Endodermal cell (in vitro differentiated cells): Measurements from ENCODE around the gene SBK2. TPM values are rescaled to one million over a fixed set of nuclear protein-coding genes. Genes with fewer than 3 reads are reported as not detected.
"Not testable (repeated sequence)": the region's sequence is repeated elsewhere in the genome, so short reads cannot be mapped to it uniquely, and the experiment has no call there.

Source experiments
- DNase-seq: peaks from one replicate; pipeline ENCODE4 v3.0.0-alpha.2; 2017
- H3K27ac ChIP-seq: 2 replicates; pipeline ENCODE4 v1.5.1; 2013; ENCODE audit warnings: mild to moderate bottlenecking, low read depth, low read length, moderate library complexity
- H3K27me3 ChIP-seq: 2 replicates; pipeline ENCODE4 v1.6.1; 2013; ENCODE audit warnings: mild to moderate bottlenecking, low read length, moderate library complexity; ENCODE audit not compliant: insufficient read depth, control insufficient read depth, poor library complexity, severe bottlenecking
- H3K36me3 ChIP-seq: 2 replicates; pipeline ENCODE4 v1.7.0; 2013; ENCODE audit warnings: mild to moderate bottlenecking, low read length, moderate library complexity; ENCODE audit not compliant: control insufficient read depth, insufficient read depth
- H3K4me1 ChIP-seq: one replicate; pipeline ENCODE4 v1.7.0; 2013; ENCODE audit warnings: low read length; ENCODE audit not compliant: control insufficient read depth, insufficient read depth
- H3K4me3 ChIP-seq: 2 replicates; pipeline ENCODE4 v1.5.1; 2013; ENCODE audit warnings: mild to moderate bottlenecking, low read length, moderate library complexity
- H3K9ac ChIP-seq: 2 replicates; pipeline ENCODE4 v1.6.1; 2013; ENCODE audit warnings: mild to moderate bottlenecking, low read length, moderate library complexity; ENCODE audit not compliant: poor library complexity, severe bottlenecking; ENCODE audit errors: extremely low read depth
- H3K9me3 ChIP-seq: 2 replicates; pipeline ENCODE4 v1.6.1; 2013; ENCODE audit warnings: mild to moderate bottlenecking, low read length, moderate library complexity; ENCODE audit not compliant: control insufficient read depth
- H3K27ac Mint-ChIP-seq: 2 replicates; pipeline ENCODE4 v1.8.0; 2020; ENCODE audit warnings: mixed read lengths
- H3K27me3 Mint-ChIP-seq: 2 replicates; pipeline ENCODE4 v1.8.0; 2021; ENCODE audit warnings: mild to moderate bottlenecking, mixed read lengths; ENCODE audit not compliant: insufficient read depth
- H3K36me3 Mint-ChIP-seq: 2 replicates; pipeline ENCODE4 v1.8.0; 2020; ENCODE audit warnings: low read depth, mixed read lengths
- H3K4me1 Mint-ChIP-seq: 2 replicates; pipeline ENCODE4 v1.8.0; 2020; ENCODE audit warnings: mixed read lengths
- H3K4me3 Mint-ChIP-seq: 2 replicates; pipeline ENCODE4 v1.8.0; 2020; ENCODE audit warnings: mild to moderate bottlenecking, moderate library complexity, mixed read lengths
- H3K9me3 Mint-ChIP-seq: 2 replicates; pipeline ENCODE4 v1.8.0; 2020; ENCODE audit warnings: mild to moderate bottlenecking, mixed read lengths
- CTCF ChIP-seq: fragments of 200-600 bp; sonication (generic); conservative IDR thresholded peaks from 2 replicates; pipeline ENCODE4 v1.5.0; 2021; ENCODE audit warnings: antibody characterized with exemption, mild to moderate bottlenecking
- WGBS, 2 experiments: methylation state at CpG; one replicate each; pipeline versions ENCODE4 v1.1.5 to v1.1.7; 2013; ENCODE audit warnings: missing lambda C conversion rate in 2 of 2, mixed read lengths in 1 of 2; ENCODE audit not compliant: insufficient coverage in 1 of 2, insufficient read length in 1 of 2; 5-methylcytosine and 5-hydroxymethylcytosine counted together
- total RNA-seq, 2 donors: library from RNA; stranded (reverse); fragmentation: NEBNext Ultra II Directional in 1 of 2; extraction: Animal tissue kit (Norgen Biotek cat#: 25700) in 1 of 2; gene quantifications; 2 replicates in 1 of 2; 3 replicates in 1 of 2; pipeline ENCODE4 v1.2.1, GENCODE V29; 2021

The SBK2 gene
- total RNA-seq, 2 donors from 2014 or later: 3.3 to 6.6 TPM

- no peak for DNase-seq
- no peaks in the 10 kb centered on the region for H3K4me1 Mint-ChIP-seq
- no peak overlapping the region for H3K27ac Mint-ChIP-seq
- Histone ChIP-seq H3K4me3 (no peak overlapping the region), H3K27ac (no peak overlapping the region), H3K4me1 (no peaks in the 10 kb centered on the region), H3K36me3 (no peaks in the 10 kb centered on the region), H3K9ac (no peak overlapping the region), H3K27me3 (peaks cover 11% of the 10 kb centered on the region), H3K9me3 (no peaks in the 10 kb centered on the region)
- peaks cover 50% of the 10 kb centered on the region for H3K27me3 Mint-ChIP-seq
- H3K36me3 Mint-ChIP-seq: no peaks in the 10 kb centered on the region
- 78 to 85% methylated on average over 1 to 2 of the region's 2 CpGs for WGBS, 2 experiments
- no peak overlapping the region for H3K4me3 Mint-ChIP-seq
- no peak for TF ChIP-seq CTCF
- peaks cover 7% of the 10 kb centered on the region for H3K9me3 Mint-ChIP-seq
Observed at GRCh38 chr19:55498246-55498840, 38.6 kb downstream of the SBK2 start.

GRCh38 chr19:55497763-55498162 lies 39.2 kb downstream of the SBK2 start:
- no peak for DNase-seq
- H3K4me1 ChIP-seq: no peaks in the 10 kb centered on the region
- no peaks in the 10 kb centered on the region for H3K36me3 ChIP-seq
- H3K27ac ChIP-seq: no peak overlapping the region
- H3K27me3 Mint-ChIP-seq: peaks cover 44% of the 10 kb centered on the region
- no peak for TF ChIP-seq CTCF
- no peak overlapping the region for H3K4me3 Mint-ChIP-seq
- H3K9me3 ChIP-seq: no peaks in the 10 kb centered on the region
- H3K9me3 Mint-ChIP-seq: peaks cover 4% of the 10 kb centered on the region
- no peak overlapping the region for H3K9ac ChIP-seq
- H3K27ac Mint-ChIP-seq: no peak overlapping the region
- H3K27me3 ChIP-seq: peaks cover 6% of the 10 kb centered on the region
- H3K4me1 Mint-ChIP-seq: no peaks in the 10 kb centered on the region
- H3K36me3 Mint-ChIP-seq: no peaks in the 10 kb centered on the region
- 88 to 90% methylated on average over 11 to 13 of the region's 13 CpGs for WGBS, 2 experiments
- no peak overlapping the region for H3K4me3 ChIP-seq

- not testable (repeated sequence) for DNase-seq, H3K9ac ChIP-seq, H3K4me3 Mint-ChIP-seq, H3K27me3 ChIP-seq, H3K9me3 ChIP-seq, H3K9me3 Mint-ChIP-seq, H3K27ac Mint-ChIP-seq, H3K4me1 Mint-ChIP-seq, H3K4me3 ChIP-seq, H3K36me3 ChIP-seq, H3K36me3 Mint-ChIP-seq, H3K27ac ChIP-seq, H3K4me1 ChIP-seq
- peaks cover 39% of the 10 kb centered on the region for H3K27me3 Mint-ChIP-seq
- WGBS, 2 experiments: 70 to 79% methylated on average over 7 to 10 of the region's 10 CpGs
Observed at GRCh38 chr19:55496820-55497219, 40.1 kb downstream of the SBK2 start.
